Ishikawa (cell line): Measurements from ENCODE around the gene SBNO2.

ENCODE experiments used
- CEBPB ChIP-seq: IDR thresholded peaks from 2 replicates; pipeline ENCODE4 v1.6.1; 2012
- CREB1 ChIP-seq: IDR thresholded peaks from 2 replicates; pipeline ENCODE4 v1.6.1; 2012; ENCODE audit warnings: low read depth
- EGR1 ChIP-seq: IDR thresholded peaks from 2 replicates; pipeline ENCODE4 v1.6.1; 2012
- EP300 ChIP-seq: IDR thresholded peaks from 2 replicates; pipeline ENCODE4 v1.6.1; 2012; ENCODE audit warnings: borderline replicate concordance
- FOXM1 ChIP-seq: IDR thresholded peaks from 2 replicates; pipeline ENCODE4 v1.6.1; 2012; ENCODE audit warnings: low read depth, borderline replicate concordance
- NFIC ChIP-seq: IDR thresholded peaks from 2 replicates; pipeline ENCODE4 v1.6.1; 2012
- REST ChIP-seq: IDR thresholded peaks from 2 replicates; pipeline ENCODE4 v1.6.1; 2012; ENCODE audit warnings: low read depth, mild to moderate bottlenecking
- TAF1 ChIP-seq: IDR thresholded peaks from 2 replicates; pipeline ENCODE4 v1.6.1; 2012; ENCODE audit warnings: low read depth, mild to moderate bottlenecking
- TCF12 ChIP-seq: IDR thresholded peaks from 2 replicates; pipeline ENCODE4 v1.6.1; 2012; ENCODE audit warnings: low read depth
- TEAD4 ChIP-seq: IDR thresholded peaks from 2 replicates; pipeline ENCODE4 v1.6.1; 2012
- USF1 ChIP-seq: IDR thresholded peaks from 2 replicates; pipeline ENCODE4 v1.6.1; 2012
- YY1 ChIP-seq: IDR thresholded peaks from 2 replicates; pipeline ENCODE4 v1.6.1; 2012; ENCODE audit warnings: low read depth
- ZBTB7A ChIP-seq: IDR thresholded peaks from 2 replicates; pipeline ENCODE4 v1.6.1; 2012; ENCODE audit warnings: low read depth
- TF ChIP-seq, protein P1 (sequence below): IDR thresholded peaks from 2 replicates; pipeline ENCODE4 v1.6.1; 2012

DNA sequence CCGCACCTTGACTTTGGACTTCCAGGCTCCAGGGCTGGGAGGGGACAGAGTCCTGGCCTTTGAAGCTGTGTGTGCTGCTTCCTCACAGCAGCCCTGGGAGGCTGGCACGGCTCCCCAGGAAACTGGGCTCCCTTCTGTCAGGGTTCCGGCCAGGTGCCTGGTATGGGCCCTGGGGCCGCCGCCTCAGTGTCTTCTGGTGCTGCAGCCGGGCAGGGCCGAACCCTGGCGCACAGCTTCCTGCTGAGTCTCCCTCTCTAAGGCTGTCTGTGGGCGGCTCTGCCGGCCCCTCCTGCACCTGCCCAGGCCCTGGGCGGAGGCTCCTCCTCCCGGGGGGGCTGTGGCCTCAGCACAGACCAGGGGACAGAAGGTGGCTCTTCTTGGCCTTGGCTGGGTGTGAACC, 37.9 kb downstream of the SBNO2 start:
- TF ChIP-seq CREB1: no peak
- TF ChIP-seq TCF12: no peak
- TF ChIP-seq FOXM1: no peak
- no peak for TF ChIP-seq CEBPB
- no peak for TF ChIP-seq EP300
- no peak for TF ChIP-seq NFIC
- TF ChIP-seq USF1: no peak
- TF ChIP-seq TAF1: no peak
- TF ChIP-seq YY1: no peak
- TF ChIP-seq EGR1: 0 out of 2 replicates have a peak, but pooled peaks have one; percentile 15
- TF ChIP-seq, protein P1, sequence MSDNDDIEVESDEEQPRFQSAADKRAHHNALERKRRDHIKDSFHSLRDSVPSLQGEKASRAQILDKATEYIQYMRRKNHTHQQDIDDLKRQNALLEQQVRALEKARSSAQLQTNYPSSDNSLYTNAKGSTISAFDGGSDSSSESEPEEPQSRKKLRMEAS: no peak
- TF ChIP-seq TEAD4: no peak
- no peak for TF ChIP-seq REST
- TF ChIP-seq ZBTB7A: no peak
